ENCODE data around the gene ADGRD1.
A peak's percentile ranks its signal among the peaks of the same experiment; 100 is the strongest.

Gene ADGRD1

DNA sequence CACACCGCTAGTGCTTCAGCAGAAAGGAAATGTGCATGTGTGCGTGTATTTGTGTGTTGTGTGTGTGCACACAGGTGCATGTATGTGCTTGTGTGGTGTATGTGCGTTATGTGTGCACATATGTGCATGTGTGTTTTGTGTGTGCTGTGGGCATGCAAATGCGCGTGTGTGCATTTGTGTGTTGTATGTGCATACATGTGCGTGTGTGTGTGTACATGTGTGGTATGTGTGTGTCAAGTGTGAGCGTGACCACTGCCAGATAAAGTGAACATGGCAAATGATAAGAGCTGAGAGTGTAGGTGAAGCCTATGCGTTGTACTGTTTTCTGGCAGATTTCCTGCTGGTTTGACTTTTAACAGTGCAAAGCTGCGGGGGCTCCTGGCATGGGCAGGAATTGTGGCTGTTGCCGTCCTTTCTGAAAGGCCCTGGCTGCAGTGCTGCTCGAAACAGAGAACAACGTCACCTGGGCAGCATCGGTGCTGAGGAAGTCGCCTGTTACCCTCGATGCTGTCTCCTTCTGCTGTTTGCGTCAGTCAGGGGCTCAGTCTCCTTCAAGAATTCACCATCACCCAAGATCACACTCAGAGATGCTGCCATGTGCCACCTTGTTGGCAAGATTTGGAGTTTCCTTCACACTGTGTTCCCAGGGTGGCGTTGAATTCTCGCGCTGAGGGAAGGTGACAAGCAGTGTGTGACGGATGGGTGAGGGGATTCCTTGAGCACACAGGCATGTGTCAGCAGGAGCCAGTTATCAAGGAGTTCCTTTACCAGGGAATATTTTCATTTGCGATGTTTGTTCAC is 56.1 kb downstream of the ADGRD1 start:
- H3K9me3 ChIP-seq (ENCODE audit: severe bottlenecking): no peaks in the 10 kb centered on the region
- H3K27ac ChIP-seq (ENCODE audit: poor library complexity, severe bottlenecking): no peak overlapping the region
- H3K4me3 ChIP-seq (ENCODE audit: severe bottlenecking): no peak overlapping the region
- ATAC-seq (ENCODE audit: low read depth) (no peak), DNase-seq (ENCODE audit: low spot score) (peak; percentile 20)
- no peaks in the 10 kb centered on the region for H3K4me1 ChIP-seq (ENCODE audit: insufficient read depth, poor library complexity, severe bottlenecking)
- TF ChIP-seq, protein P1, sequence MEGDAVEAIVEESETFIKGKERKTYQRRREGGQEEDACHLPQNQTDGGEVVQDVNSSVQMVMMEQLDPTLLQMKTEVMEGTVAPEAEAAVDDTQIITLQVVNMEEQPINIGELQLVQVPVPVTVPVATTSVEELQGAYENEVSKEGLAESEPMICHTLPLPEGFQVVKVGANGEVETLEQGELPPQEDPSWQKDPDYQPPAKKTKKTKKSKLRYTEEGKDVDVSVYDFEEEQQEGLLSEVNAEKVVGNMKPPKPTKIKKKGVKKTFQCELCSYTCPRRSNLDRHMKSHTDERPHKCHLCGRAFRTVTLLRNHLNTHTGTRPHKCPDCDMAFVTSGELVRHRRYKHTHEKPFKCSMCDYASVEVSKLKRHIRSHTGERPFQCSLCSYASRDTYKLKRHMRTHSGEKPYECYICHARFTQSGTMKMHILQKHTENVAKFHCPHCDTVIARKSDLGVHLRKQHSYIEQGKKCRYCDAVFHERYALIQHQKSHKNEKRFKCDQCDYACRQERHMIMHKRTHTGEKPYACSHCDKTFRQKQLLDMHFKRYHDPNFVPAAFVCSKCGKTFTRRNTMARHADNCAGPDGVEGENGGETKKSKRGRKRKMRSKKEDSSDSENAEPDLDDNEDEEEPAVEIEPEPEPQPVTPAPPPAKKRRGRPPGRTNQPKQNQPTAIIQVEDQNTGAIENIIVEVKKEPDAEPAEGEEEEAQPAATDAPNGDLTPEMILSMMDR (IDR thresholded peaks at IDR 0.05; ENCODE audit: poor library complexity, severe bottlenecking): no peak
- no peaks in the 10 kb centered on the region for H3K27me3 ChIP-seq (ENCODE audit: insufficient read depth, poor library complexity, severe bottlenecking)
- H3K36me3 ChIP-seq (ENCODE audit: low read depth): no peaks in the 10 kb centered on the region

DNA sequence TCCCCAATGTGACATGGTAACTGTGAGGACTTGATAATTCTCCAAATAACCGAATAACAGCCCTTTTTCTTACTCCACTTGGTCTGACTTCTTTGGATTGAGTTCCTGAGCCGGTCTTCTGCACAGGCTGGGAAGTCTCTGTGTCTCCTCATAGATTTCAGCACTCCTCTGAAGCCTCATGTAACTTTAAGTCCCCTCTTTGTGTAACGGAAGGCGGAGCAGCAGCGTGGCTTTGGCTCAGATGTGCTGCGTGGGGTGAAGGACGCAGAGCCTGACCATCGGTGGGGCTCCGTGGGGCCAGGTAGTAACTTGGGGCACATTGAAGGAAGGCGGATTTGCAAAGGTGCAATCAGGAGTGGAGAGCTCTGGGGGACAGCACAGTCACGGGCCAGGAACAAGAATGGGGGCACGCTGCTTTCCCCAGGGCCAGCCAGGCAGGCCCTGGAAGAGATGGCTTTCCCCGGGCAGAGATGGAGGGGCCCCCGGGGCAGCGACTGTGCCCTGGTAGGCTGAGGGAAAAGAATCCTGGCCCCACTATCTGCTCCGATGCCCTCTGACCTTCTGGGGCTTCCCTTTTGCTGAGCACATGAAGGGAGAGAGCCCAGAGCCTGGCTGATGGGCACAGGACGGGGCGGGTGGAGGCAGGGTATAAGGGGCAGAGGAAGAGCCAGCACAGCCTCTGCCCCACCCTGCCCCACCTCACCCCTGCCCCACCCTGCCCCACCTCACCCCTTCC is 56.9 kb downstream of the ADGRD1 start:
- Histone ChIP-seq H3K27ac (ENCODE audit: poor library complexity, severe bottlenecking) (no peak overlapping the region), H3K4me3 (ENCODE audit: severe bottlenecking) (no peak overlapping the region), H3K36me3 (ENCODE audit: low read depth) (no peaks in the 10 kb centered on the region), H3K4me1 (ENCODE audit: insufficient read depth, poor library complexity, severe bottlenecking) (no peaks in the 10 kb centered on the region), H3K27me3 (ENCODE audit: insufficient read depth, poor library complexity, severe bottlenecking) (no peaks in the 10 kb centered on the region), H3K9me3 (ENCODE audit: severe bottlenecking) (no peaks in the 10 kb centered on the region)
- peak; percentile 28 for DNase-seq (ENCODE audit: low spot score)
- no peak for ATAC-seq (ENCODE audit: low read depth)
- TF ChIP-seq, protein P1 (IDR thresholded peaks at IDR 0.05; ENCODE audit: poor library complexity, severe bottlenecking): no peak

DNA sequence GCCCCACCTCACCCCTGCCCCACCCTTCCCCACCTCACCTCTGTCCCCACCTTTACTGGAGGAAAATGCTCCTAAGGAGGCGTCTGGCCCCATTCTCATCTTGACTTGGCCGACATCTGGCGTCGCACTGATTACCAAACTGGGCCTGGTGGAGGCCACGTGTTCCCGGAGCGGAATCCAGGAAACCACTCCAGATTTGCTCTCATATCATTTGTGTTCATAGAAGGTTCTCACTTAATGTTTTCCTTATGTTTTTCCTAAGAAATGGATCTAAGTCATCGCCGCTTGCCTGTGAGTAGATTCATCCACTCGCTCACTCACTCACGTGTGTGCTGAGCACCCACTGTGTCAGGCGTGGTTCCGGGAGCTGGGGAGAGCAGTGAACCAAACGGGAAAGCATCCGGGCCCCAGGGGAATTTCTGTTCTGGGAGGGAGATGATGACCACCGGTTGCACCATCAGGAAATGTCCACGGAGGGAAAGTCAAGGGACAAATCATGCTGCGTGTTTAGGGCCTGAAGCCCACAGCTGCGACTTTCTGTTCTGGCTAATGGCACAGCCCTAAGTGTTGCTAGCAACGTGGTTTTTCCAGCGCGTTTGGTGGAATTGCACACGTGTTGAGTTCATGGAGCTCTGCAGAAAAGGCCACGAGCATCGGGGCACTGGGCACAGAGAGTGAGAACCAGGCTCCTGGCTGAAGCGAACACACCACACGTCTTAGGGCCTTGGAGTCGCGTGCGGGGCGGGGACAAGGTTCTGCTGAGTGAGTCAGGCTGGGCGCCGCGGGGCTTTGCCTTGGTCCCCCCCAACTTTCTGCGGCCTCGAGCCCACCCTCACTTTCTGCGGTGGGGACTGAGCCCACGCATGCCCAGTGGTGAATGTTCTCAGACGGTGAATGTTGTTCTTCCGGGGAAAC is 57.7 kb downstream of the ADGRD1 start:
- H3K27me3 ChIP-seq (ENCODE audit: insufficient read depth, poor library complexity, severe bottlenecking): no peaks in the 10 kb centered on the region
- no peak overlapping the region for H3K27ac ChIP-seq (ENCODE audit: poor library complexity, severe bottlenecking)
- no peak overlapping the region for H3K4me3 ChIP-seq (ENCODE audit: severe bottlenecking)
- H3K36me3 ChIP-seq (ENCODE audit: low read depth): no peaks in the 10 kb centered on the region
- DNase-seq (ENCODE audit: low spot score): peak; percentile 33
- no peaks in the 10 kb centered on the region for H3K9me3 ChIP-seq (ENCODE audit: severe bottlenecking)
- TF ChIP-seq, protein P1 (IDR thresholded peaks at IDR 0.05; ENCODE audit: poor library complexity, severe bottlenecking): no peak
- H3K4me1 ChIP-seq (ENCODE audit: insufficient read depth, poor library complexity, severe bottlenecking): no peaks in the 10 kb centered on the region
- no peak for ATAC-seq (ENCODE audit: low read depth)

DNA sequence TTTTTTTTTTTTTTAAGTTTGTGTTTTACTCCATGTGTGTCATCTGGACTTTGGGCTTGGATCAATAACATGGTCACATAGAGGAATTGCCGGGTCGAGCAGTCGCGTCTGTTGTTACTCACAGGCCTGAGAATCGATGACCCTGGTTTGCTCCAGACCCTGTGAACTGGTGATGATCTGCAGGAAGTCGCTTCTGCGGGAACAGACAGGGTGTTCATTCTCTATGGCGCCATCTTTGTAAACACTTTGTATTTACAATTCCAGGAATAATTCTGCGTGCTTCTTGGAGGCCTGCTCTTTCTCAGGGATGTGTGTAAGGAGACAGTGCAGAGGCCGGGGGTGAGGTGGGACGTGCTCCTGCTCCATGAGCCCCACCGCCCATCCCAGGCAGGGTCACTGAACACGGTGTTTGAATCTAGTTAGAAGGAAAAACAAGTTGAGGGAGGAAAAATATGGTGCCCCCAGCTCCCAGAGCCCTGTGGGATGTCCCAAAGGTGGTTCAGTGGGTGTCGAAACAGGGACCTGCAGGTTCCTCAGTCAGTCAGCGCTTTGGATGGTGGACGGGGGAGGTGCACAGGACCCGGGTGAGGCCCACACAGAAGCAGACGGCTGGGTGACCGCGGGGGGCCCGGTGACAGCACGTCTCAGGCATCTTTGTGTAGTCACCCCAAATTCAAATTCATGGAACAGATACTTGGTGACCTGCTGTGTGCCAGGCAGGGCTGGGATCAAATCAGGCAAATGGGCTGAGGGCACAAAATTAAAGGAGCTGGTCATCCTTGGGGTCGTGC is 58.8 kb downstream of the ADGRD1 start:
- ATAC-seq (ENCODE audit: low read depth) (no peak), DNase-seq (ENCODE audit: low spot score) (peak; percentile 34)
- Histone ChIP-seq H3K27ac (ENCODE audit: poor library complexity, severe bottlenecking) (no peak overlapping the region), H3K36me3 (ENCODE audit: low read depth) (no peaks in the 10 kb centered on the region), H3K27me3 (ENCODE audit: insufficient read depth, poor library complexity, severe bottlenecking) (no peaks in the 10 kb centered on the region), H3K4me1 (ENCODE audit: insufficient read depth, poor library complexity, severe bottlenecking) (no peaks in the 10 kb centered on the region), H3K4me3 (ENCODE audit: severe bottlenecking) (no peak overlapping the region), H3K9me3 (ENCODE audit: severe bottlenecking) (no peaks in the 10 kb centered on the region)
- TF ChIP-seq, protein P1 (IDR thresholded peaks at IDR 0.05; ENCODE audit: poor library complexity, severe bottlenecking): no peak
